GM12878 (cell line): Measurements from ENCODE around the gene ZNF567. TPM values are rescaled to one million over a fixed set of nuclear protein-coding genes. Genes with fewer than 3 reads are reported as not detected.

Experiments
- ATAC-seq: fragments of 200-7000 bp; cut with Tn5 transposase; 3 replicates; pipeline ENCODE4 v1.9.1; 2020; ENCODE audit warnings: mild to moderate bottlenecking, moderate library complexity
- BruUV-seq: library from RNA; stranded (reverse); fragments of 400-500 nt; replicated peaks from 2 replicates; lab custom pipeline; 2021; lab: Mats Ljungman, UMichigan
- CTCF ChIA-PET: fragments of 300-600 bp; sonication (Branson Sonifier 250); formaldehyde crosslinking; extraction: SDS; loops from one replicate; lab custom pipeline; 2021; ENCODE audit warnings: inconsistent platforms; lab: Yijun Ruan, JAX
- POLR2A ChIA-PET: fragments of 350-600 bp; formaldehyde crosslinking; extraction: SDS; loops from one replicate; lab custom pipeline; 2021; ENCODE audit warnings: inconsistent platforms; lab: Charles Lee
- RAD21 ChIA-PET: fragments of 300-600 bp; sonication (Branson Sonifier 250); formaldehyde crosslinking; loops from one replicate; lab custom pipeline; 2023; ENCODE audit warnings: antibody characterized with exemption; ENCODE audit not compliant: unreplicated experiment; lab: Charles Lee
- SMC1A ChIA-PET: fragments of 300-600 bp; sonication (Branson Sonifier 250); formaldehyde crosslinking; loops from one replicate; lab custom pipeline; 2023; ENCODE audit not compliant: unreplicated experiment, uncharacterized antibody; lab: Charles Lee
- DNase-seq: peaks from one replicate; pipeline ENCODE4 v3.0.0-alpha.2; 2011; ENCODE audit warnings: low read depth, low spot score
- FAIRE-seq: peaks from 3 replicates; lab custom pipeline; 2011; peaks lifted over from hg19 to GRCh38; lab: Jason Lieb, UNC
- H2AFZ ChIP-seq: 2 replicates; pipeline ENCODE4 v1.6.0; 2011; ENCODE audit warnings: low read depth, low read length, control low read depth; ENCODE audit not compliant: control insufficient read depth
- H3K27ac ChIP-seq: 2 replicates; pipeline ENCODE4 v1.5.1; 2011; ENCODE audit warnings: control low read depth; ENCODE audit not compliant: control insufficient read depth, insufficient read depth
- H3K27me3 ChIP-seq, 2 experiments: replicated peaks in 1 of 2; 2 replicates each; pipeline versions ENCODE4 v1.6.0 to v1.6.1; 2011; ENCODE audit warnings: low read length in 1 of 2; ENCODE audit not compliant: control insufficient read depth in 2 of 2, insufficient read depth in 2 of 2
- H3K36me3 ChIP-seq, 2 experiments: 2 replicates each; pipeline ENCODE4 v1.5.1; 2011; ENCODE audit warnings: low read length in 1 of 2; ENCODE audit not compliant: control insufficient read depth in 2 of 2, insufficient read depth in 2 of 2
- H3K4me1 ChIP-seq: 2 replicates; pipeline ENCODE4 v1.6.1; 2011; ENCODE audit warnings: mild to moderate bottlenecking, low read length, moderate library complexity, mixed read lengths; ENCODE audit not compliant: control insufficient read depth, insufficient read depth
- H3K4me2 ChIP-seq: 2 replicates; pipeline ENCODE4 v1.6.0; 2011; ENCODE audit warnings: control low read depth; ENCODE audit not compliant: control insufficient read depth, insufficient read depth
- H3K4me3 ChIP-seq: fragments of 200-600 bp; sonication (generic); 2 replicates; pipeline ENCODE4 v1.5.1; 2016
- H3K79me2 ChIP-seq: 2 replicates; pipeline ENCODE4 v1.6.0; 2011; ENCODE audit warnings: low read length; ENCODE audit not compliant: control insufficient read depth, insufficient read depth
- H3K9ac ChIP-seq: 2 replicates; pipeline ENCODE4 v1.8.0; 2011; ENCODE audit warnings: low read length, control low read depth, mixed read lengths; ENCODE audit not compliant: control insufficient read depth, insufficient read depth
- H3K9me3 ChIP-seq: replicated peaks from 3 replicates; pipeline ENCODE4 v1.5.1; 2011; ENCODE audit warnings: mild to moderate bottlenecking, low read length; ENCODE audit not compliant: control insufficient read depth, insufficient read depth
- H4K20me1 ChIP-seq: 2 replicates; pipeline ENCODE4 v1.6.0; 2011; ENCODE audit not compliant: control insufficient read depth, insufficient read depth
- BACH1 ChIP-seq: fragments of 450-650 bp; IDR thresholded peaks from 2 replicates; pipeline ENCODE4 v1.6.1; 2017; ENCODE audit warnings: mild to moderate bottlenecking, borderline replicate concordance
- CBFB ChIP-seq: IDR thresholded peaks from 2 replicates; pipeline ENCODE4 v1.6.1; 2016; ENCODE audit warnings: antibody characterized with exemption, low read depth
- CTCF ChIP-seq, 3 experiments: IDR thresholded peaks in 2 of 3; conservative IDR thresholded peaks in 1 of 3; 2 replicates each; pipeline ENCODE4 v1.5.1; 2011; ENCODE audit warnings: low read depth in 3 of 3, low read length in 3 of 3, mild to moderate bottlenecking in 3 of 3, control low read depth in 2 of 3, moderate library complexity in 2 of 3, inconsistent platforms in 1 of 3, mixed read lengths in 1 of 3; ENCODE audit not compliant: control insufficient read depth in 2 of 3, insufficient read depth in 1 of 3; ENCODE audit errors: extremely low read depth in 1 of 3
- EZH2 ChIP-seq: IDR thresholded peaks from 2 replicates; pipeline ENCODE4 v1.6.1; 2012; ENCODE audit warnings: low read depth, mild to moderate bottlenecking, control low read depth, inconsistent platforms, low read length, borderline replicate concordance; ENCODE audit not compliant: control insufficient read depth
- GATAD2B ChIP-seq: fragments of 450-650 bp; conservative IDR thresholded peaks from 2 replicates; pipeline ENCODE4 v1.6.1; 2017; ENCODE audit warnings: low read depth, mild to moderate bottlenecking, moderate library complexity
- HDGF ChIP-seq: fragments of 450-650 bp; IDR thresholded peaks from 2 replicates; pipeline ENCODE4 v1.6.1; 2016; ENCODE audit warnings: antibody characterized with exemption
- KDM1A ChIP-seq: fragments of 200-600 bp; sonication (generic); IDR thresholded peaks from 2 replicates; pipeline ENCODE4 v1.6.1; 2016; ENCODE audit warnings: borderline replicate concordance
- MEF2A ChIP-seq: IDR thresholded peaks from 2 replicates; pipeline ENCODE4 v1.6.1; 2011; ENCODE audit warnings: low read depth, mild to moderate bottlenecking, low read length, moderate library complexity; ENCODE audit not compliant: insufficient read depth
- MYB ChIP-seq: fragments of 150-350 bp; IDR thresholded peaks from 2 replicates; pipeline ENCODE4 v1.6.1; 2014; ENCODE audit warnings: mild to moderate bottlenecking, low read depth, low read length, borderline replicate concordance
- NR2F1 ChIP-seq: fragments of 450-650 bp; conservative IDR thresholded peaks from 2 replicates; pipeline ENCODE4 v1.6.1; 2017; ENCODE audit warnings: mild to moderate bottlenecking
- PML ChIP-seq: IDR thresholded peaks from 2 replicates; pipeline ENCODE4 v1.6.1; 2012; ENCODE audit warnings: low read length, inconsistent platforms
- POLR2AphosphoS5 ChIP-seq: IDR thresholded peaks from 2 replicates; pipeline ENCODE4 v1.6.1; 2011; ENCODE audit warnings: mild to moderate bottlenecking, low read length, inconsistent platforms
- SKIL ChIP-seq: fragments of 450-650 bp; IDR thresholded peaks from 2 replicates; pipeline ENCODE4 v1.6.1; 2017; ENCODE audit warnings: mild to moderate bottlenecking, low read depth, inconsistent platforms; ENCODE audit not compliant: poor library complexity, severe bottlenecking
- SP1 ChIP-seq: IDR thresholded peaks from one replicate; pipeline ENCODE4 v1.6.1; 2011; ENCODE audit warnings: low read depth, low read length
- TBL1XR1 ChIP-seq: IDR thresholded peaks from 2 replicates; pipeline ENCODE4 v1.6.1; 2012; ENCODE audit warnings: low read depth, low read length, improper control_type of control experiment
- TCF7 ChIP-seq: IDR thresholded peaks from 2 replicates; pipeline ENCODE4 v1.6.1; 2014; ENCODE audit warnings: antibody characterized with exemption, borderline replicate concordance
- YBX1 ChIP-seq: fragments of 450-650 bp; IDR thresholded peaks from 2 replicates; pipeline ENCODE4 v1.6.1; 2016; ENCODE audit warnings: antibody characterized with exemption
- WGBS: methylation state at CpG from one replicate; pipeline ENCODE4 v1.1.6; 2016; ENCODE audit warnings: low lambda C conversion rate; ENCODE audit not compliant: insufficient replicate concordance, insufficient coverage; ENCODE audit errors: missing lambda C conversion rate; 5-methylcytosine and 5-hydroxymethylcytosine counted together
- in situ Hi-C: fragments of 300-500 bp; cut with MboI; formaldehyde crosslinking; loops from 9 replicates; pipeline ENCODE4 v1.14.3; 2018; ENCODE audit warnings: mixed read lengths
- intact Hi-C: fragments of 100-400 bp; cut with micrococcal nuclease; formaldehyde crosslinking; loops from one replicate; pipeline ENCODE4 v1.14.2; 2022; ENCODE audit not compliant: unreplicated experiment
- polyA plus RNA-seq, 11 experiments: library from polyadenylated mRNA; depleted of rRNA in 4 of 11; unstranded in 6 of 11; stranded (reverse) in 5 of 11; fragments of >200 nt; fragmentation: Nextera tagmentation in 4 of 11; fragmentation: Illumina TruSeq in 1 of 11; extraction: Ambion mirVana in 4 of 11; extraction: Trizol in 1 of 11; gene quantifications; 1 replicate in 1 of 11; 2 replicates in 10 of 11; pipeline versions ENCODE4 v1.2.1 to v1.2.3, GENCODE V29; 2011 to 2016; ENCODE audit warnings: inconsistent platforms in 2 of 11, missing spikeins in 2 of 11, low read depth in 1 of 11
- total RNA-seq, 4 experiments: library from RNA; depleted of rRNA in 3 of 4; stranded (reverse); fragments of >200 nt in 3 of 4; fragmentation: Illumina TruSeq in 1 of 4; extraction: Trizol in 1 of 4; gene quantifications; 2 replicates each; pipeline versions ENCODE4 v1.2.1 to v1.2.3, GENCODE V29; 2013 to 2021

The ZNF567 gene
- total and polyA plus RNA-seq, 10 of the 15 experiments (the other 5 are each of a cell fraction or from before 2014, with no cell fraction given): 4.9 to 11.9 (median 8.7) TPM

- Histone ChIP-seq H3K27me3 (no peaks in the 10 kb centered on the region), H3K4me1 (no peaks in the 10 kb centered on the region), H3K9ac (no peak overlapping the region), H3K27ac (no peak overlapping the region), H3K4me2 (no peak overlapping the region), H3K36me3 (peaks cover 0 to 18% of the 10 kb centered on the region in 2 experiments; a peak in 2 of 4 replicates), H3K79me2 (no peaks in the 10 kb centered on the region), H2AFZ (no peak overlapping the region), H3K4me3 (no peak overlapping the region), H3K9me3 (peaks cover 46% of the 10 kb centered on the region), H4K20me1 (no peaks in the 10 kb centered on the region)
- ATAC-seq (no peak), DNase-seq (no peak), FAIRE-seq (no peak)
- intact Hi-C loops: no loop called here
- 98% methylated on average over 4 of the region's 4 CpGs for WGBS
- RAD21 ChIA-PET: no interaction called here
- CTCF ChIA-PET: no interaction called here
- in situ Hi-C loops: no loop called here
- POLR2A ChIA-PET: no interaction called here
- SMC1A ChIA-PET: no interaction called here
- BruUV-seq: no TSS peak
- no peak for TF ChIP-seq SP1
- TF ChIP-seq POLR2AphosphoS5: no peak
- TF ChIP-seq YBX1: no peak
- no peak for TF ChIP-seq MEF2A
These were observed 58.5 kb downstream of the ZNF567 start for GRCh38 chr19:36745870-36746269.

- no peak overlapping the region for H3K4me2 ChIP-seq
- in situ Hi-C loops (no loop called here), intact Hi-C loops (no loop called here)
- no peak overlapping the region for H3K27ac ChIP-seq
- no TSS peak for BruUV-seq
- H3K79me2 ChIP-seq: no peaks in the 10 kb centered on the region
- ChIA-PET RAD21 (no interaction called here), CTCF (no interaction called here), SMC1A (no interaction called here), POLR2A (no interaction called here)
- H3K27me3 ChIP-seq: no peaks in the 10 kb centered on the region
- peaks cover 56% of the 10 kb centered on the region for H3K9me3 ChIP-seq
- no peak for DNase-seq
- no peaks in the 10 kb centered on the region for H4K20me1 ChIP-seq
- WGBS: 97% methylated on average over 10 of the region's 10 CpGs
- H2AFZ ChIP-seq: no peak overlapping the region
- H3K36me3 ChIP-seq: peaks cover 0 to 18% of the 10 kb centered on the region in 2 experiments; a peak in 2 of 4 replicates
- no peak for FAIRE-seq
- H3K4me1 ChIP-seq: no peaks in the 10 kb centered on the region
- no peak overlapping the region for H3K4me3 ChIP-seq
- ATAC-seq: no peak
- no peak overlapping the region for H3K9ac ChIP-seq
- TF ChIP-seq HDGF (no peak), TCF7 (no peak), POLR2AphosphoS5 (no peak), BACH1 (no peak), GATAD2B (no peak), NR2F1 (no peak), SKIL (no peak), TBL1XR1 (no peak), KDM1A (no peak), MYB (no peak), CBFB (no peak), CTCF (IDR thresholded peaks at IDR 0.05 in 2 of 3, conservative IDR thresholded peaks at IDR 0.05 in 1 of 3; ENCODE audit: control insufficient read depth in 2 of 3, extremely low read depth in 1 of 3, insufficient read depth in 1 of 3, low read depth in 3 of 3, low read length in 3 of 3) (no peak), PML (no peak), EZH2 (no peak)
These were observed 60.3 kb downstream of the ZNF567 start for GRCh38 chr19:36747750-36748149.
